AG04449 (cell line): ENCODE data around the gene CCL13.
"Not testable (repeated sequence)": the region's sequence is repeated elsewhere in the genome, so short reads cannot be mapped to it uniquely, and the experiment has no call there.

Experiments used
- CTCF ChIA-PET: fragments of 350-600 bp; formaldehyde crosslinking; extraction: SDS; loops from one replicate; lab custom pipeline; 2021; ENCODE audit warnings: antibody characterized with exemption; lab: Yijun Ruan, JAX
- POLR2A ChIA-PET: fragments of 400-600, 350-600 bp; formaldehyde crosslinking; extraction: SDS; loops from one replicate; lab custom pipeline; 2020; ENCODE audit warnings: antibody characterized with exemption, inconsistent platforms; lab: Yijun Ruan, JAX
- DNase-seq: peaks from one replicate; pipeline ENCODE4 v3.0.0-alpha.2; 2010; ENCODE audit warnings: low read depth, low spot score
- H3K4me3 ChIP-seq: 2 replicates; pipeline ENCODE4 v1.5.1; 2011; ENCODE audit warnings: low read depth, mild to moderate bottlenecking, control low read depth, low read length
- TF ChIP-seq, protein P1 (sequence below): IDR thresholded peaks from one replicate; pipeline ENCODE4 v1.5.1; 2011; ENCODE audit warnings: mild to moderate bottlenecking, moderate library complexity, low read length, control low read depth, inconsistent platforms; ENCODE audit not compliant: insufficient read depth; ENCODE audit errors: missing control alignments

Gene CCL13

DNA sequence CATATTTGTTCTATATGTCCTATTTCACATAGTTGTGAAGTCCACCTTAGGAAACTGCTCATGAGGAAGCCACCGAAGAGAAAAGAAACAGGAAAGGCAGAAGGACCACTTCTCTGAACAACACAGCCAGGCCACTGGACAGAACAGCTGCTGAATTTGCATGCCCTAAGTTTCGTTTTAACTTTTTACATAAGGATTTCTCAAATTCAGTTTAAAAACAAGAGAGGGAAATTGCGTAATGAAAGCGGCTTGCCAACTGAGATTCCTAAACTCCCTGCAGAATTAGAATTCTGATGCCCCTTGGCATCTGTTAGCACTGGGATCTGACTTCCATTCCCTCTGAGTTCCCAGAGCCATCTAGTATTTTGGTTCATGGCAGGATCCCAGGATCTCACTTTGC is 42.0 kb upstream of the CCL13 start:
- POLR2A ChIA-PET, result no interaction called here

GRCh38 chr17:34318474-34318873 is 37.8 kb upstream of the CCL13 start:
- TF ChIP-seq, protein P1, sequence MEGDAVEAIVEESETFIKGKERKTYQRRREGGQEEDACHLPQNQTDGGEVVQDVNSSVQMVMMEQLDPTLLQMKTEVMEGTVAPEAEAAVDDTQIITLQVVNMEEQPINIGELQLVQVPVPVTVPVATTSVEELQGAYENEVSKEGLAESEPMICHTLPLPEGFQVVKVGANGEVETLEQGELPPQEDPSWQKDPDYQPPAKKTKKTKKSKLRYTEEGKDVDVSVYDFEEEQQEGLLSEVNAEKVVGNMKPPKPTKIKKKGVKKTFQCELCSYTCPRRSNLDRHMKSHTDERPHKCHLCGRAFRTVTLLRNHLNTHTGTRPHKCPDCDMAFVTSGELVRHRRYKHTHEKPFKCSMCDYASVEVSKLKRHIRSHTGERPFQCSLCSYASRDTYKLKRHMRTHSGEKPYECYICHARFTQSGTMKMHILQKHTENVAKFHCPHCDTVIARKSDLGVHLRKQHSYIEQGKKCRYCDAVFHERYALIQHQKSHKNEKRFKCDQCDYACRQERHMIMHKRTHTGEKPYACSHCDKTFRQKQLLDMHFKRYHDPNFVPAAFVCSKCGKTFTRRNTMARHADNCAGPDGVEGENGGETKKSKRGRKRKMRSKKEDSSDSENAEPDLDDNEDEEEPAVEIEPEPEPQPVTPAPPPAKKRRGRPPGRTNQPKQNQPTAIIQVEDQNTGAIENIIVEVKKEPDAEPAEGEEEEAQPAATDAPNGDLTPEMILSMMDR, result no peak
- DNase-seq, result no peak
- POLR2A ChIA-PET, result no interaction called here
- CTCF ChIA-PET, result interaction anchor here (0.6 to 8.8 kb wide), 3 partner anchors 13 to 118 kb away, joined by 3 to 50 read pairs (median 8); no protein-coding TSS in a partner anchor
- H3K4me3 ChIP-seq, result no peak overlapping the region

More for the DNA sequence above, 42.0 kb upstream of the CCL13 start:
- no peak overlapping the region for H3K4me3 ChIP-seq
- CTCF ChIA-PET, result interaction anchor here (1.3 to 14.9 kb wide), 3 partner anchors 45 to 114 kb away, joined by 3 to 163 read pairs (median 7); partner anchors contain the start of gene CCL1
- TF ChIP-seq, protein P1, result no peak
- no peak for DNase-seq

- POLR2A ChIA-PET, result no interaction called here
- CTCF ChIA-PET, result interaction anchor here (0.6 to 8.8 kb wide), 4 partner anchors 14 to 119 kb away, joined by 3 to 50 read pairs (median 6); no protein-coding TSS in a partner anchor
- TF ChIP-seq, protein P1, result no peak
- H3K4me3 ChIP-seq, result no peak within 1 kb of the TSS
- DNase-seq, result no peak
These were observed 37.2 kb upstream of the CCL13 start, which contains the start of gene CCL8 for GRCh38 chr17:34319039-34319483. Gene CCL8, plus strand, starts transcription at chr17:34319435. Its CDS starts 67 bp downstream, at chr17:34319502.

GRCh38 chr17:34321964-34322363 is 34.3 kb upstream of the CCL13 start:
- TF ChIP-seq, protein P1, result no peak
- ChIA-PET POLR2A (no interaction called here), CTCF (interaction anchor here (0.8 to 8.8 kb wide), 5 partner anchors 11 to 121 kb away, joined by 3 to 50 read pairs (median 5); no protein-coding TSS in a partner anchor)
- no peak overlapping the region for H3K4me3 ChIP-seq
- no peak for DNase-seq

DNA sequence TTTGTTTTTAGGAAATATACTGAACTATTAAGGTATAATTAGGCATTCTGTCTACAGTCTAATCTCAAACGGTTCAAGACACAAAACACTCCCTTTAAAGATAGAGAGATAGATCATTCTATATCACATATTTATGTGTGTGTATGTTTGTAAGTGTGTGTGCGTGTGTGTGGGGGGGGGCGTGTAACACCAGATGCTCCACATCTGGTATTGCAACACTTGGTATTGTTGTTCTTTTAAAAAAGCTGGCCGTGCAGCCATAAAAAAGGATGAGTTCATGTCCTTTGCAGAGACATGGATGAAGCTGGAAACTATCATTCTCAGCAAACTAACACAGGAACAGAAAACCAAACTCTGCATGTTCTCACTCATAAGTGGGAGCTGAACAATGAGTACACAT is 28.7 kb upstream of the CCL13 start:
- POLR2A ChIA-PET, DNase-seq: not testable (repeated sequence)

GRCh38 chr17:34337701-34338100 is 18.6 kb upstream of the CCL13 start:
- no peak for DNase-seq
- H3K4me3 ChIP-seq, result no peak overlapping the region
- CTCF ChIA-PET, result interaction anchor here (1.2 to 3.1 kb wide), 2 partner anchors 24 to 137 kb away, joined by 3 to 22 read pairs; no protein-coding TSS in a partner anchor
- TF ChIP-seq, protein P1, result no peak
- POLR2A ChIA-PET, result no interaction called here

More for the DNA sequence above, 28.7 kb upstream of the CCL13 start:
- CTCF ChIA-PET, result interaction anchor here (3.1 kb wide), 1 partner anchor 33 kb away, joined by 29 read pairs; no protein-coding TSS in a partner anchor
- not testable (repeated sequence) for H3K4me3 ChIP-seq
